ENCODE data around the gene CLIP2. TPM values are rescaled to one million over a fixed set of nuclear protein-coding genes. Genes with fewer than 3 reads are reported as not detected.

Gene CLIP2
- polyA plus RNA-seq, 1 experiment: 5.6 TPM

DNA sequence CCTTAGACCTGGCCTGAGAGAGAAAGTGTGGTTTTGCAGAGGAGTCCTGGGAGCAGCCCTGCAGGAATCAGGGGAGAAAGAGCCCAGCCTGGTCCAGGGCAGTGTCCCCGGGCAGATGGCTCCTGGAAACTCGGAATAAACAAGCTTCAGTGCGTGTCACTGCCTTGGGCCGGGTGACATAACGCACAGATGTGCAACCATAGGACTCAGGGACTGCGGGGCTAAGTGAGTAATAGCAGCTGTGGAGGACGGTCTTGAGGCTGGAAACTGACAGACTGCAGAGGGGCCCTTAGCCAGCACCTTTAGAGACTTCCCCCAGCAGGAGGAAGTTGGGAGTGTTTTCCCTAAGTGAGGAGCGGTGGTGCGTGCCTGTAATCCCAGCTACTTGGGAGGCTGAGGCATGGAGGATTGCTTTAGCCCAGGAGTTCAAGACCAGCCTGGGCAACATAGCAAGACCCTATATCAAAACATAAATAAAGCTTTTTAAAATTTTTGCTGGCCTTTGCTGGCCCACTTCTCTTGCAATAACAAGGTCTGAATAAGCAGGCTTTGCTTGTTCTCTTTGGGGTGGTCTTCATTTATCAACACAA is 5.3 kb upstream of the CLIP2 start:
- POLR2A ChIA-PET: no interaction called here
- Histone ChIP-seq H3K36me3 (ENCODE audit: control insufficient read depth, insufficient read depth, low read length) (no peaks in the 10 kb centered on the region), H3K4me3 (ENCODE audit: low read depth, low read length) (no peak overlapping the region), H3K27me3 (ENCODE audit: control insufficient read depth, insufficient read depth, low read length) (no peaks in the 10 kb centered on the region)
- TF ChIP-seq, protein P1, sequence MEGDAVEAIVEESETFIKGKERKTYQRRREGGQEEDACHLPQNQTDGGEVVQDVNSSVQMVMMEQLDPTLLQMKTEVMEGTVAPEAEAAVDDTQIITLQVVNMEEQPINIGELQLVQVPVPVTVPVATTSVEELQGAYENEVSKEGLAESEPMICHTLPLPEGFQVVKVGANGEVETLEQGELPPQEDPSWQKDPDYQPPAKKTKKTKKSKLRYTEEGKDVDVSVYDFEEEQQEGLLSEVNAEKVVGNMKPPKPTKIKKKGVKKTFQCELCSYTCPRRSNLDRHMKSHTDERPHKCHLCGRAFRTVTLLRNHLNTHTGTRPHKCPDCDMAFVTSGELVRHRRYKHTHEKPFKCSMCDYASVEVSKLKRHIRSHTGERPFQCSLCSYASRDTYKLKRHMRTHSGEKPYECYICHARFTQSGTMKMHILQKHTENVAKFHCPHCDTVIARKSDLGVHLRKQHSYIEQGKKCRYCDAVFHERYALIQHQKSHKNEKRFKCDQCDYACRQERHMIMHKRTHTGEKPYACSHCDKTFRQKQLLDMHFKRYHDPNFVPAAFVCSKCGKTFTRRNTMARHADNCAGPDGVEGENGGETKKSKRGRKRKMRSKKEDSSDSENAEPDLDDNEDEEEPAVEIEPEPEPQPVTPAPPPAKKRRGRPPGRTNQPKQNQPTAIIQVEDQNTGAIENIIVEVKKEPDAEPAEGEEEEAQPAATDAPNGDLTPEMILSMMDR (IDR thresholded peaks at IDR 0.05; ENCODE audit: insufficient read depth, low read depth, low read length): no peak
- DNase-seq (ENCODE audit: low read depth): no peak
- CTCF ChIA-PET: interaction anchor here (1.0 to 1.5 kb wide), 2 partner anchors 8 to 77 kb away, joined by 3 to 4 read pairs; no protein-coding TSS in a partner anchor

DNA sequence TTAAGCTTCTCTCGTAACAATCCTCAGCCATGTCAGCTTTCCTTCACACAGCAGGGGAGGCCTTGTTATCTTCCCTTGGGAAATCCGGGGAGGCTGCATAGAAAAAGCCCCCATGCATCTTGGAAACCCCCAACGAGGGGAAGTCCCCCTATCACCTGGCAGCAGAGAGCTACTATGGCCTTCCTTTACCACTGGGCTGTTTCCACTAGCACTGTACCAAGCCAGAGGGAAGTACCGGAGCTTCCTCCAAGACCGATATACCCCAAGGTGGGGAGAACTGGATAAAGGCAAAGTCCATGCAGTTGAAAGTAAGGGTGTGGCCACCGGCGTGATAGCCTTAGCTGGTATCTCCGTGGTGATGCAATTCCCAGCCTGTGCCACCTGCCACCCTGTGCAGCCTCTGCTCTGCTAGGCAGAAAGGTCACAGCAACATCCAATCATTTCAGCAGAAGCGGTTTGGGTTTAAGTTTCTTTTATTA is 4.4 kb upstream of the CLIP2 start:
- POLR2A ChIA-PET: no interaction called here
- no peak overlapping the region for H3K4me3 ChIP-seq (ENCODE audit: low read depth, low read length)
- H3K27me3 ChIP-seq (ENCODE audit: control insufficient read depth, insufficient read depth, low read length): no peaks in the 10 kb centered on the region
- CTCF ChIA-PET: interaction anchor here (1.0 to 1.5 kb wide), 2 partner anchors 9 to 78 kb away, joined by 3 to 4 read pairs; no protein-coding TSS in a partner anchor
- TF ChIP-seq, protein P1 (IDR thresholded peaks at IDR 0.05; ENCODE audit: insufficient read depth, low read depth, low read length): no peak
- H3K36me3 ChIP-seq (ENCODE audit: control insufficient read depth, insufficient read depth, low read length): no peaks in the 10 kb centered on the region
- no peak for DNase-seq (ENCODE audit: low read depth)

DNA sequence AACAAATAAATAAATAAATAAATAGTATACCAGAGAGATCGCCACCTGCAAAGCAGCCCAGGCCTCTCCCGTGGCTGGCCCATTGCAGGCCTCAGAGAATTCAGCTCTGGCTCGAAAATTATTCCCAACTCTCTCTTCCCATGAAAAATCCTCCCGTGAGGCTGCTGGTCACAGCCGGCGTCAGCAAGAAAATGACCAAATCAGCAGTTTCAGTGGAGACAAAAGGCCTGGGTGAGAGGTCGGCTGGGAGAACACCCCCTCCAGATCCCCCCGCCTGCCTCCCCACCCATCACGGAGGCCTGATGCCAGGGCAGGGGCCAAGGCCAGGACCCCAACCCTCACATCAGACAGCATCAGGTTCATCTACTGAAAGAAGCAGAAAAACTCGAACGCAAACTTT is 3.1 kb upstream of the CLIP2 start:
- TF ChIP-seq, protein P1 (IDR thresholded peaks at IDR 0.05; ENCODE audit: insufficient read depth, low read depth, low read length): no peak
- POLR2A ChIA-PET: no interaction called here
- CTCF ChIA-PET: interaction anchor here (1.2 to 3.7 kb wide), 3 partner anchors 10 to 108 kb away, joined by 4 to 15 read pairs (median 14); no protein-coding TSS in a partner anchor
- Histone ChIP-seq H3K27me3 (ENCODE audit: control insufficient read depth, insufficient read depth, low read length) (no peaks in the 10 kb centered on the region), H3K4me3 (ENCODE audit: low read depth, low read length) (no peak overlapping the region), H3K36me3 (ENCODE audit: control insufficient read depth, insufficient read depth, low read length) (no peaks in the 10 kb centered on the region)
- DNase-seq (ENCODE audit: low read depth): no peak

DNA sequence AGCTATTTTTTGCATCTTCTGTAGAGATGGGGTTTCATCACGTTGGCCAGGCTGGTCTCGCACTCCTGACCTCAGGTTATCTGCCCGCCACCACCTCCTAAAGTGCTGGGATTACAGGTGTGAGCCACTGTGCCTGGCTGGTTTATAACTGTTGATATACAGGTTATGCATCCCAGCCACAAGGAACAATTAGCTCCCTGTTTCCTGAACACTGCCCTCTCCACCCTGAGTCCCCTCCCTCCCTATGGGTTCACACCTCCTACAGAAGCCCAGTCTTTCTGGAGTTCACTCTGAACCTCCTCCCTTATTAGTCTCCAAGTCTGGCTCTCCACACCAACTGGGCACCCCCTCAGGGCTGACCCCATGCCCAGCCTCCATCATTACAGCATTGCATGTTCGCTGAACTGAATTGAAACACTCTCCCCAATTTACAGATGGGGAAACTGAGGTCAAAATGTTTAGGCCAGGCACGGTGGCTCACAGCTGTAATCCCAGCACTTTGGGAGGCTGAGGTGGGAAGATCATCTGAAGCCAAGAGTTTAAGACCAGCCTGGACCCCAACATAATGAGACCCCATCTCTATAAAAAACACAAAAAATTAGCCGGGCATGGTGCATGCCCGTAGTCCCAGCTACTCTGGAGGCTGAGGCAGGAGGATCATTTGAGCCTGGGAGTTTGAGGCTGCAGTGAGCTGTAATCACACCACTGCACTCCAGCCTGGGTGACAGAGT is 1.7 kb upstream of the CLIP2 start:
- ChIA-PET CTCF (interaction anchor here (1.0 to 3.7 kb wide), 6 partner anchors 8 to 113 kb away, joined by 4 to 15 read pairs (median 6); no protein-coding TSS in a partner anchor), POLR2A (interaction anchor here (1.4 kb wide), 1 partner anchor 15 kb away, joined by 3 read pairs; no protein-coding TSS in a partner anchor)
- no peaks in the 10 kb centered on the region for H3K27me3 ChIP-seq (ENCODE audit: control insufficient read depth, insufficient read depth, low read length)
- TF ChIP-seq, protein P1 (IDR thresholded peaks at IDR 0.05; ENCODE audit: insufficient read depth, low read depth, low read length): no peak
- no peak overlapping the region for H3K4me3 ChIP-seq (ENCODE audit: low read depth, low read length)
- no peaks in the 10 kb centered on the region for H3K36me3 ChIP-seq (ENCODE audit: control insufficient read depth, insufficient read depth, low read length)
- DNase-seq (ENCODE audit: low read depth): no peak
